CD14-positive monocyte (primary cell): ENCODE data around the gene TAF5L. TPM values are rescaled to one million over a fixed set of nuclear protein-coding genes. Genes with fewer than 3 reads are reported as not detected.

Experiments used
- DNase-seq, 3 donors: peaks; one replicate each; pipeline ENCODE4 v3.0.0-alpha.2; 2011 to 2022
- H2AFZ ChIP-seq: 2 replicates; pipeline ENCODE4 v1.6.0; 2012; ENCODE audit warnings: mild to moderate bottlenecking, low read depth, low read length, inconsistent platforms; ENCODE audit not compliant: insufficient read depth, poor library complexity, severe bottlenecking
- H3K27ac ChIP-seq, 2 donors: 1 replicate in 1 of 2; 2 replicates in 1 of 2; pipeline ENCODE4 v1.5.1; 2012 to 2013; ENCODE audit warnings: low read length in 2 of 2, control low read depth in 1 of 2, inconsistent platforms in 1 of 2, low read depth in 1 of 2, mild to moderate bottlenecking in 1 of 2
- H3K27me3 ChIP-seq, 2 donors: one replicate each; pipeline versions ENCODE4 v1.6.0 to v1.6.1; 2011 to 2013; ENCODE audit warnings: low read length in 2 of 2; ENCODE audit not compliant: control insufficient read depth in 2 of 2, insufficient read depth in 2 of 2
- H3K36me3 ChIP-seq, 2 donors: replicated peaks in 1 of 2; 1 replicate in 1 of 2; 2 replicates in 1 of 2; pipeline versions ENCODE4 v1.5.1 to v1.6.1; 2012 to 2013; ENCODE audit warnings: low read length in 2 of 2, control low read depth in 1 of 2, inconsistent platforms in 1 of 2, mild to moderate bottlenecking in 1 of 2; ENCODE audit not compliant: insufficient read depth in 2 of 2, control insufficient read depth in 1 of 2
- H3K4me1 ChIP-seq, 2 donors: 1 replicate in 1 of 2; 2 replicates in 1 of 2; pipeline versions ENCODE4 v1.5.1 to v1.6.1; 2012 to 2013; ENCODE audit warnings: low read length in 2 of 2, control low read depth in 1 of 2, inconsistent platforms in 1 of 2, mild to moderate bottlenecking in 1 of 2, moderate library complexity in 1 of 2; ENCODE audit not compliant: insufficient read depth in 2 of 2, control insufficient read depth in 1 of 2
- H3K4me2 ChIP-seq: replicated peaks from 2 replicates; pipeline ENCODE3; 2012; ENCODE audit warnings: low read length, moderate library complexity, mild to moderate bottlenecking; ENCODE audit not compliant: poor library complexity, severe bottlenecking; ENCODE audit errors: extremely low read depth
- H3K4me3 ChIP-seq, 3 experiments: fragments of 200-600 bp in 1 of 3; sonication (generic) in 1 of 3; replicated peaks in 1 of 3; 1 replicate in 2 of 3; 2 replicates in 1 of 3; pipeline ENCODE4 v1.5.1; 2011 to 2013; ENCODE audit warnings: low read length in 3 of 3, mild to moderate bottlenecking in 3 of 3, control low read depth in 2 of 3, low read depth in 2 of 3, inconsistent platforms in 1 of 3, moderate library complexity in 1 of 3
- H3K79me2 ChIP-seq: 2 replicates; pipeline ENCODE4 v1.6.0; 2012; ENCODE audit warnings: mild to moderate bottlenecking, control low read depth, inconsistent platforms, low read length, moderate library complexity; ENCODE audit not compliant: insufficient read depth
- H3K9ac ChIP-seq: 2 replicates; pipeline ENCODE4 v1.6.0; 2017; ENCODE audit warnings: low read length, mild to moderate bottlenecking; ENCODE audit not compliant: insufficient read depth, poor library complexity, severe bottlenecking
- H3K9me3 ChIP-seq, 2 donors: replicated peaks in 1 of 2; 1 replicate in 1 of 2; 2 replicates in 1 of 2; pipeline versions ENCODE4 v1.5.1 to v1.6.1; 2012 to 2013; ENCODE audit warnings: low read length in 2 of 2, control low read depth in 1 of 2; ENCODE audit not compliant: control insufficient read depth in 1 of 2, insufficient read depth in 1 of 2
- H4K20me1 ChIP-seq: 2 replicates; pipeline ENCODE4 v1.6.0; 2012; ENCODE audit warnings: mild to moderate bottlenecking, low read length, control low read depth, moderate library complexity; ENCODE audit not compliant: insufficient read depth
- H3K27ac Mint-ChIP-seq, 7 donors: one replicate each; pipeline ENCODE4 v1.8.0; 2020; ENCODE audit warnings: mild to moderate bottlenecking in 7 of 7, mixed read lengths in 7 of 7, moderate library complexity in 6 of 7, inconsistent platforms in 2 of 7
- H3K27me3 Mint-ChIP-seq, 3 donors: one replicate each; pipeline ENCODE4 v1.8.0; 2021 to 2022; ENCODE audit warnings: low read depth in 3 of 3, mild to moderate bottlenecking in 3 of 3, mixed read lengths in 3 of 3, moderate library complexity in 3 of 3, inconsistent platforms in 1 of 3
- H3K36me3 Mint-ChIP-seq, 2 donors: one replicate each; pipeline ENCODE4 v1.8.0; 2020; ENCODE audit warnings: mixed read lengths in 2 of 2, inconsistent platforms in 1 of 2, mild to moderate bottlenecking in 1 of 2
- H3K4me1 Mint-ChIP-seq: one replicate; pipeline ENCODE4 v1.8.0; 2020; ENCODE audit warnings: mild to moderate bottlenecking, mixed read lengths
- H3K4me3 Mint-ChIP-seq, 2 donors: one replicate each; pipeline ENCODE4 v1.8.0; 2020; ENCODE audit warnings: mild to moderate bottlenecking in 2 of 2, mixed read lengths in 2 of 2, moderate library complexity in 1 of 2
- H3K9me3 Mint-ChIP-seq, 7 donors: one replicate each; pipeline ENCODE4 v1.8.0; 2020 to 2022; ENCODE audit warnings: mixed read lengths in 7 of 7, mild to moderate bottlenecking in 6 of 7, moderate library complexity in 6 of 7, inconsistent platforms in 2 of 7
- CTCF ChIP-seq: fragments of 200-600 bp; IDR thresholded peaks from one replicate; pipeline ENCODE4 v1.8.0; 2022; ENCODE audit warnings: antibody characterized with exemption, mild to moderate bottlenecking
- WGBS: methylation state at CpG from one replicate; pipeline ENCODE4 v1.1.5; 2013; ENCODE audit warnings: missing lambda C conversion rate; ENCODE audit not compliant: insufficient coverage; 5-methylcytosine and 5-hydroxymethylcytosine counted together
- intact Hi-C, 2 donors: fragments of 100-400 bp; cut with micrococcal nuclease; formaldehyde crosslinking; loops; one replicate each; pipeline versions ENCODE4 v1.15.0 to v1.15.1; 2023
- polyA plus RNA-seq, 3 donors: library from polyadenylated mRNA; depleted of rRNA in 1 of 3; unstranded in 2 of 3; stranded (reverse) in 1 of 3; fragments of 300-500 nt in 2 of 3; fragments of >200 nt in 1 of 3; fragmentation: Illumina TruSeq in 2 of 3; gene quantifications; 1 replicate in 2 of 3; 2 replicates in 1 of 3; pipeline ENCODE4 v1.2.3, GENCODE V29; 2012 to 2021

Gene TAF5L
- polyA plus RNA-seq, 3 donors, result 3.8 to 15.4 (median 4.9) TPM

- H3K27me3 ChIP-seq, result no peaks in the 10 kb centered on the region
- H3K36me3 ChIP-seq, result no peaks in the 10 kb centered on the region
- H4K20me1 ChIP-seq, result no peaks in the 10 kb centered on the region
- H3K79me2 ChIP-seq, result no peaks in the 10 kb centered on the region
- no peak for TF ChIP-seq CTCF
- no peak overlapping the region for H3K4me2 ChIP-seq
- WGBS, result 100% methylated on average over 1 of the region's 5 CpGs
- Mint-ChIP-seq H3K9me3 (peaks cover 0 to 1% (median 0%) of the 10 kb centered on the region in 7 donors), H3K4me3 (no peak overlapping the region), H3K36me3 (no peaks in the 10 kb centered on the region), H3K27me3 (peaks cover 2% of the 10 kb centered on the region in 3 donors), H3K27ac (no peak overlapping the region), H3K4me1 (no peaks in the 10 kb centered on the region)
- H3K9ac ChIP-seq, result no peak overlapping the region
- H3K4me3 ChIP-seq, result no peak overlapping the region
- no peaks in the 10 kb centered on the region for H3K4me1 ChIP-seq
- no peak overlapping the region for H3K27ac ChIP-seq
- DNase-seq, result no peak
- intact Hi-C loops, result no loop called here
- H3K9me3 ChIP-seq, result no peaks in the 10 kb centered on the region
- no peak overlapping the region for H2AFZ ChIP-seq
Observed at GRCh38 chr1:229674042-229674441, 48.1 kb upstream of the TAF5L start.

- Histone ChIP-seq H4K20me1 (no peaks in the 10 kb centered on the region), H3K4me1 (no peaks in the 10 kb centered on the region), H3K27ac (no peak overlapping the region), H3K9me3 (no peaks in the 10 kb centered on the region), H3K4me2 (no peak overlapping the region), H3K36me3 (no peaks in the 10 kb centered on the region), H3K27me3 (no peaks in the 10 kb centered on the region), H3K4me3 (no peak overlapping the region), H2AFZ (no peak overlapping the region), H3K79me2 (no peaks in the 10 kb centered on the region), H3K9ac (no peak overlapping the region)
- intact Hi-C loops, result no loop called here
- DNase-seq, result no peak
- no peaks in the 10 kb centered on the region for H3K36me3 Mint-ChIP-seq
- H3K27ac Mint-ChIP-seq, result no peak overlapping the region
- H3K4me3 Mint-ChIP-seq, result no peak overlapping the region
- H3K9me3 Mint-ChIP-seq, result no peaks in the 10 kb centered on the region
- H3K27me3 Mint-ChIP-seq, result peaks cover 0 to 5% (median 0%) of the 10 kb centered on the region in 3 donors
- no peak for TF ChIP-seq CTCF
- WGBS, result 80% methylated on average over 1 of the region's 2 CpGs
- no peaks in the 10 kb centered on the region for H3K4me1 Mint-ChIP-seq
Observed at GRCh38 chr1:229672246-229672645, 46.3 kb upstream of the TAF5L start.
